Mononuclear cell (primary cell): Measurements from ENCODE around the gene TRIM43B. TPM values are rescaled to one million over a fixed set of nuclear protein-coding genes. Genes with fewer than 3 reads are reported as not detected.
"Not testable (repeated sequence)": the region's sequence is repeated elsewhere in the genome, so short reads cannot be mapped to it uniquely, and the experiment has no call there.

Experiments
- H3K27me3 ChIP-seq: 2 replicates; pipeline ENCODE4 v1.6.0; 2011; ENCODE audit warnings: low read length, control low read depth; ENCODE audit not compliant: insufficient read depth
- H3K4me1 ChIP-seq: 2 replicates; pipeline ENCODE4 v1.5.1; 2011; ENCODE audit warnings: mild to moderate bottlenecking, low read length, control low read depth; ENCODE audit not compliant: insufficient read depth
- H3K4me3 ChIP-seq: 2 replicates; pipeline ENCODE4 v1.5.1; 2011; ENCODE audit warnings: mild to moderate bottlenecking, low read length, moderate library complexity
- H3K9me3 ChIP-seq: 2 replicates; pipeline ENCODE4 v1.5.1; 2011; ENCODE audit warnings: low read depth, mild to moderate bottlenecking, control low read depth, low read length
- total RNA-seq: library from RNA; depleted of rRNA; stranded (reverse); fragments of >200 nt; gene quantifications from one replicate; pipeline ENCODE4 v1.2.3, GENCODE V29; 2012

TRIM43B gene
- total RNA-seq: not detected

DNA sequence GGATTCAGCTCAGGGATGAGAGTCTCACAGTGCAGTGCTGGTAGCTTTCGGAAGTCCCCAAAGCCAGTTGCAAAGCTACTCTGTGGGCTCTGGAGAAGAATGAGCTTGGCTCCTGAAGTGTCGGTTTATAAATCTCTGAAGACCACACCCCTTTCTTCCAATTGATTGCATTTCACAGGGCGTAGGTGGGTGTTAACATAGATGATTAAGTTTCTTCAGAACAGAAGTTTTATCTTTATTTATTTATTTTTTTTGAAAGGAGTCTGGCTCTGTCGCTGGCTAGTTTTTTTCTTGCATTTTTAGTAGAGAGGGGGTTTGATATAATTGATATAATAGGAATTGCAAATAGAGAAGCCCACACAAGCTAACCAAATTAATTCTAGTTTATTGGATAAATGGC lies at the start of gene TRIM43B:
TSS of gene TRIM43B (minus strand) at position 101 of the 400 bp plus-strand sequence. CDS start 2,040 bp downstream, outside the sequence.
- H3K4me3 ChIP-seq, H3K4me1 ChIP-seq, H3K27me3 ChIP-seq, H3K9me3 ChIP-seq: not testable (repeated sequence)

DNA sequence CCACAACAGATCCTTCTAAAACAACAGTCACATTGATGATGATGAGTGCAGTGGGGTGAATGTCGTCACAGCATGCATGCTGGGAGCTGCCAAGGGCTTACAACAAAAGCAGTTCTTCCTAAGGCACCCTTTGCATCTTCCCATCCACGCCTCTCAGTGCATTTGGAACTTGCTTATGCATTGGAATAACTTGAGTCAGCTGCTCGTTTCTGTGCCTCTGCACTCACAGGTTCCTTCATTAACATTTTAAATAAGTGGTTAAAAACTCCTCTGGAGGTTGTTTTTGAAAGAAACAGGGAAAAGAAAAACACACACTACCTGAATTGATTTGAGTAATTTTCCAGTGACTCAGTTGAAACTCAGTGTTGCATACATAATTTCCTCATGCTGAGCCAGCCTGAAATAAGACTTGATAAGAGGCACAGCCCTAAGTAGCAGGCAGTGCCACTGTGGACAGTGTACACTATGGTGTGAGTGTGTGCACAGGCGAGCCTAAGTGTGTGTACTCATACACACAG lies 46.8 kb upstream of the TRIM43B start:
- Histone ChIP-seq H3K9me3 (no peaks in the 10 kb centered on the region), H3K27me3 (no peaks in the 10 kb centered on the region), H3K4me3 (no peak overlapping the region), H3K4me1 (peaks cover 6% of the 10 kb centered on the region)

DNA sequence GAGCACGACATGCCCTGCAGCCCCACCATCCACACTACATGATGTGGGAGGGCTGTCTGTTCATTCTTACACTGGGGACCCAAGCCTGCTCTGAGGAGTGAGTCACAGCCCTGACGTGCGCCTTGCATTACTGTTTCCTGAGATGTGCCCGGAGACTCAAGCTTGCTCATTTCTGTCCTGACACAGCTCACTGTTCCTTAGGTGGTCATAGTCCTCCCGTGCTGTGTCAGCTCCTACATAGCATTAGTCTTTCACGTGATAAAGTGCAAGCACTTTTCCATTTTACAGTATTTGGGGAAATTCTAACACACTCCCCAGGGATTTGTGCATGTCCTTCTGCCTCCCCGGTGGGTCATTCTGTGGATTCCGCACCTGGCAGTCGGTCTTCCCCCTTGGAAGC lies 46.2 kb upstream of the TRIM43B start:
- no peaks in the 10 kb centered on the region for H3K27me3 ChIP-seq
- H3K9me3 ChIP-seq: no peaks in the 10 kb centered on the region
- H3K4me1 ChIP-seq: peaks cover 10% of the 10 kb centered on the region
- H3K4me3 ChIP-seq: no peak overlapping the region

DNA sequence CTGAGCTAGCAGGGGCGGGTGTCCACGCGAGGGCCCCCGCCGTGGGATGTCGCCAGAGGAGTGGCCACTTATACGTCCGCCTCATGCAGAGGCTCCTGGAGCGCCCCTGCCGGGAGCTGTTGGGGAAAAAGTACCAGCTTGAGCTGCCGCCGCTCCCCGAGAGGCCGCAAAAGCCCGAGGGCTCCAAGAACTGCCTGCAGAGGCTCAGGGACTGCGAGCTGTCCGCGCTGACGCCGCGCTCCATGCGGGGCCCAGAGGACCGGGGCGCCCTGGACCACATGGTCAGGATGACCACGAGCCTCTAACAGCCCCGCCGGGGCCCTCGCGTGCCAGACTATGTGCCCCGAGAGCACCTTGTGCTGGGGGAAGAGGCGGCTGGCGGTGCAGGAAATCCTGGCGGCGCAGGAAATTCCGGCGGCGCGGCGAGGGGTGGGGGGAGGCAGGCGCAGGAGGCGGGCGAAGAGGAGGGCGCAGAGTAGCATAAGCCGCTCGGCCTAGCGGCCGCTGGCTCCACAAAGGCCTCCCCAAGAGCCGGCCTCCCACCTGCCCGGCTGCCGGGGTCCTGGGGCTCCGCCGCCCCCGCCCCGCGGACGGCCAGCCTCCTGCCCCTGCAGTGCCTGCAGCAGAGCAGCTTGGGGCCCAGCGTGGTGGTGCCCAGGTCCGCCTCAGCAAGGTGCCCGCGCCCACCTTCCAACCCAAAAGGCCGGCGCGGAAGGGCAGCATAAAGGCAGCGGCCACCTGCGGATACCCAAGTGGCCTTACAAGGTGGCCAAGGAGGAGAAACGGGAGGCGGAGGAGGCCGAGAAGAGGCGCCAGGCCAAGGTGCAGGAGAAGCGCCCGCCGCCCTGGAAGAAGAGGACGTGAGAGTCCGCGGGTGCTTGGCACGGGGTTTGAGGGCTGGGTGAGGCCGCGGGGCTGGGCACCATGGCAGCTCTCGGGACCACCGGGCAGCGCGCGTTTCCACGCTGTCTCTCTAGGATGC lies 42.1 kb upstream of the TRIM43B start:
- H3K4me1 ChIP-seq: peaks cover 10% of the 10 kb centered on the region
- H3K4me3 ChIP-seq: peak overlapping the region; percentile 43
- H3K9me3 ChIP-seq: no peaks in the 10 kb centered on the region
- H3K27me3 ChIP-seq: no peaks in the 10 kb centered on the region

DNA sequence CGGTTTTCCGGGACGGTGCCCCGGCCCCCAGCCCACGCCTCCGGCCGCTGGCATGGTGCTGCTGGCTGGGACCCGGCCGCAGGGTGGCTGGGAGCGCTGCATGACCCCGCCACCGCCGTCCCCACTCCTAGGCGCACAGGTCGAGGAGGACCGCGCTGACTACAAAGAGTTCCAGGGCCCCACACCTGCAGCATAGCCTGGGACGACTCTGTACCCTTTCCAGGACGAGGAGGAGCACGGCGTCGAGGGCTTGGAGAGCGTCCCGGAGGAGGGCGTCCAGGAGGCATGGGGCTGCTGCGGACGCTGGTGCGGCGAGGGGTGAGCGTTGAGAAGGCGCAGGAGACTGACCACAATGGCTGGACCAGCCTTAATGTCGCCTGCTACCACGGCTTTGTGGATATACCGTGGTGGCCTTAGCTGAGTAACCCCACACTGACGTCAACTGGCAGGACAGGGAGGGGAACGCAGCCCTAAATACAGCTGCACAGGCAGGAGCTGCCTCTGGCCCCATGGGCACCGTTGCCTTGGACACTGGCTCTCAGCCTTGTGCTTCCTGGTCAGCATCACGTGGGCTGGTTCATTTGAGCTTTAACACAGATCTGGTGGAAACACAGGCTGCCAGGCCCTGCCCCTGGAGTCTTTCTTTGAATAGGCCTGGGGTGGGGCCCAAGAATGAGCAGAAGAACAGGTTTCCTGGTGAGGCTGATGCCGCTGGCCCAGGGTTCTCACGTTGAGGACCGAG lies 40.9 kb upstream of the TRIM43B start:
- H3K4me1 ChIP-seq: peaks cover 10% of the 10 kb centered on the region
- no peak overlapping the region for H3K4me3 ChIP-seq
- no peaks in the 10 kb centered on the region for H3K9me3 ChIP-seq
- no peaks in the 10 kb centered on the region for H3K27me3 ChIP-seq

DNA sequence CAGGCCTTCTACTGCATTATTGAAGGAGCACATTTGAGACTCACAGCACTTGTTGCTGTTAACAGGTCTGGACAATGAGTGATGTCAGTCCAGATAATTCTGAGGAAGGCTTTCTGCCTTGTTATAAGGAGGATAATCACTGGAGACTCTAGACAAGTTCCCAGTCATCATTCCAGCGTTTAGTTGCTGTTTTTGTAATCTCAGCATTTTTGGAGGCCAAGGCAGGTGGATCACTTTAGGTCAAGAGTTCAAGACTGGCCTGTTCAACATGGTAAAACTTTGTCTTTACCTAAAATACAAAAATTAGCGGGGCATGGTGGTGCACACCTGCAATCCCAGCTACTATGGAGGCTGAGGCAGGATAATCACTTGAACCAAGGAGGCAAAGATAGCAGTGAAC lies 39.6 kb upstream of the TRIM43B start:
- H3K27me3 ChIP-seq: no peaks in the 10 kb centered on the region
- no peaks in the 10 kb centered on the region for H3K9me3 ChIP-seq
- H3K4me3 ChIP-seq: no peak overlapping the region
- peaks cover 10% of the 10 kb centered on the region for H3K4me1 ChIP-seq

DNA sequence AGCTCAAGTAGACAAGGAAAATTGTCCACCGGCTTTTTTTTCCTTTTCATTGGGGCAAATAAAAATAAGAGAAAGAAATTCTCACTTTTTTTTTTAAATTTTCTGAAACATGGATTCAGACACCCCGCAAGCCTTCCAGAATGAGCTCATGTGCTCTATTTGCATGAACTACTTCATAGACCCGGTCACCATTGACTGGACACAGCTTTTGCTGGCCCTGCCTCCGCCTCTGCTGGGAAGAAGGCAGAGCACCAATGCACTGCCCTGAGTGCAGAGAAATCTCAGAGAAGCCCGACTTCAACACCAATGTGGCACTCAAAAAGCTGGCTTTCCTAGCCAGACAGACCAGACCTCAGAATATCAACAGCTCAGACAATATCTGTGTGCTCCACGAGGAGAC lies 30.2 kb upstream of the TRIM43B start:
- Histone ChIP-seq H3K4me3 (no peak overlapping the region), H3K4me1 (no peaks in the 10 kb centered on the region), H3K27me3 (no peaks in the 10 kb centered on the region), H3K9me3 (no peaks in the 10 kb centered on the region)

DNA sequence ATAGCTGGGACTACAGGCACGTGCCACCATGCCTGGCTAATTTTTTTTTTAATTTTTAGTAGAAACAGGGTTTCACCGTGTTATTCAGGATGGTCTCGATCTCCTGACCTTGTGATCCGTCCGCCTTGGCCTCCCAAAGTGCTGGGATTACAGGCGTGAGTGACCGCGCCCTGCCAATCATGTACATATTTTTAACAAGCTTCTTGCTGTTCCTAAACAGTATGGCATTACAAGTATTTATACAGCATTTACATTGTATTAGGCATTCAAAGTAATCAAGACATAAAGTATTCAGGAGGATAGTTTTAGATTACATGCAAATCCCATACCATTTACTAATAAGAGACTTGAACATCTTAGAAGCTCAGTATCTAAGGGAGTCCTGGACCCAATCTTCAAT lies 29.7 kb upstream of the TRIM43B start:
- H3K27me3 ChIP-seq, H3K4me3 ChIP-seq, H3K9me3 ChIP-seq, H3K4me1 ChIP-seq: not testable (repeated sequence)

DNA sequence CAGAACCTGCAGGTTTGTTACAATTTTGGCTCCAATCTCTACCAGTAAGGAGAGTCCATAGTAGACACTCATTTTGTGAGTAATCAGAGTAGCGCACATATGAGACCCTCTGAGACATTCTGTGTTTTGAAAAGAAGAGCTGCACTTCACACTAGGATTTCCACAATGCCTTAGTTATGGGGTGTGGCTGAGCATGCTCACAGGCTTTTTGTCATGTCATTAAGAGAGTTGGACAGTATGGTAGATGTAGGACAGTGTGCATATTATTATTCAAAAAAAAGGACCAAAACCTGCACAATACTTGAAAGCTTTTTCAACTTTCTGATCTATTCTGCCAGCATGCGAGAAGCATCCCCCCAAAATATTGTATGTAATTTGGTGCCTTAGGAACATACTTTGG lies 24.9 kb upstream of the TRIM43B start:
- no peaks in the 10 kb centered on the region for H3K4me1 ChIP-seq
- no peaks in the 10 kb centered on the region for H3K27me3 ChIP-seq
- H3K9me3 ChIP-seq: no peaks in the 10 kb centered on the region
- no peak overlapping the region for H3K4me3 ChIP-seq

DNA sequence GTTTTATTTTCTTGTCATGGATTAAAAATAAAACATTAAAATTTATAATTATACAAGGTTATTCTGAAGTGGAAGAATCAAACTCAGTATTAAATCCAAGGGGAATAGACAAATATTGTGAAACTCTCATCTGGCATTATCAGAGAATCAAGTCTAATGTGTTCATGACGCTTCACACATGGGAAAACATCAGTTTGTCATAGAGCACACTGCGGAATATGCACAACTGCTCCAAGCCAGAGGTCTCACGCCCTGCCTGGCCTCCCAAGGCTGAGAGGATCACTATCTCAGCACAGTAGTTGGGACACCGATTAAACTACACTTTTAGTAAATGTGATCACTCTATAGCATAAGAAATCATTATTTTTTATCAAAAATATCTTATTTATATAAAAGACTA lies 20.7 kb upstream of the TRIM43B start:
- Histone ChIP-seq H3K27me3 (no peaks in the 10 kb centered on the region), H3K4me3 (no peak overlapping the region), H3K4me1 (no peaks in the 10 kb centered on the region), H3K9me3 (no peaks in the 10 kb centered on the region)

DNA sequence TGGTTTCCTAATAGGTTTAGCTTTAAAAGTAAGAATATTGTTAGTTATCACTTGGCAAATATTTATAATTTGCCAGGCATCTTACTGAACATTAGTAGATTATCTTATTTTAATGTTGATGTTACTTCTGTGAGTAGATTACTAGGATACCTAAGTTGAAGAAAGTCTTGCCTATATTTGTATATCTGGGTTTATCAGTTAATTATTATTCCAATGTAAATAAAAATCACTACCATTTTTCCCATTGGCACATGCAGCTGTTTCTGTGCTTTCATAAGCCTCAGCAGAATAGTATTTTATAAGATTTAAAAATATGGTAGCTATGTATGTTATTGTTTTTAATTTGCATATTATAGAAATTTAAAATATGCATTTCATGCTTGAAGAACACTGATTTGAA lies 16.3 kb upstream of the TRIM43B start:
- H3K4me1 ChIP-seq: no peaks in the 10 kb centered on the region
- H3K27me3 ChIP-seq: no peaks in the 10 kb centered on the region
- H3K4me3 ChIP-seq: no peak overlapping the region
- no peaks in the 10 kb centered on the region for H3K9me3 ChIP-seq

DNA sequence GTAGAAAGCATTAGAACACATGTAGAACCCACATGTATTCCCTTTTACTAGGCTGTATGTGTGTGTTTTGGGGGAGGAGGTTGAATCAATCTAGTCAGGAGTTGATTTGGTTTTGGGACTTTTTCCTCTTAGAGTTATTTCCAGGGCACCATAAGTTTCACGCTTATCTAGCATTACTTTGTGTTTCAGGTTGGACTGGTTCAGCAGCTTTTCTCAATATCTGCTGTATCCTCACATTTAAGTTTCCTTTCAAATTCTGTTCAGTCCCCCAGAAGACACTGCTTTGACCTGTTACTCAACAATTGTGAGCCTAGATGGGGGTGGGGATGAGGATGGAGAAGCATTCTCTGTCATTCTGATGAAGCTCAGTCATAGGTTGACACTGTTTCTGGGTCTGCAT lies 7.5 kb upstream of the TRIM43B start:
- H3K9me3 ChIP-seq, H3K27me3 ChIP-seq, H3K4me1 ChIP-seq, H3K4me3 ChIP-seq: not testable (repeated sequence)

DNA sequence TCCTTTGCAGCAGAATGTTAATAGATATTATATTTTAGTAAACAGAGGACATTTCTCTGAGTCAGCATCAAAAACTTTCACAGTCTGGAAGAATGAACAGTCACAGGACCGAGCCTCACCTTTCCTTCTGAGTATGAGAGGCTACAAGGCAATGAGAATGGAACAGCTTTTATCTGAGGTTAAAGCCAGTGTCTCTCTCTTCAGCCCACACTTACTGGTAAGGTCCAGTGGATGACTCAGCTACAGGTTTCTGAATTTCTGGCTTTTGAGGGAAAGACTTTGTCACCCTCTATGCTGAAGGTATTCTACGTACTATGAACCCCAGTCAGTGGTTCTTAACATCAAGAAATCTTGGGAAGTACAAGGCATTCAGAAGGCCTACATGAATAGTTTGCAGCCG lies 9.5 kb downstream of the TRIM43B start:
- not testable (repeated sequence) for H3K27me3 ChIP-seq, H3K4me3 ChIP-seq, H3K4me1 ChIP-seq, H3K9me3 ChIP-seq

DNA sequence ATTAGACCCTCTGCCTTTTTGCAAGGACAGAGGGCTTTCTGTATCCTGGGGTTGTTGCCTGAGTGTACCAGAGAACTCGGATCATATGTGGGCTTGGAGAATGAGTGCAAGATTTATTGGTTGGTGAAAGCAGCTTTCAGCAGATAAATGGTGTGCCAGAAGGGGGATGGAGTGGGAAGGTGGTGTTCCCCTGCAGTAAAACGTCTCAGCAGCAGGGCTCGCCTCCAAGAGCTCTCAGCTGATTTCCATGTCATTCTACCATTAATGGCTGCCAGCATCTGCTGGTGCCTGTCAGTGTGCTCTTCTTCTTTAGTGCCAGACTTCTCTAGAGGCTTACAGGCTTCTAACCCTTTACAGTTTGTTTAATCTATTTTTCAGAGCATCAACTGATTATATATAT lies 16.6 kb downstream of the TRIM43B start:
- H3K9me3 ChIP-seq, H3K27me3 ChIP-seq, H3K4me1 ChIP-seq, H3K4me3 ChIP-seq: not testable (repeated sequence)

DNA sequence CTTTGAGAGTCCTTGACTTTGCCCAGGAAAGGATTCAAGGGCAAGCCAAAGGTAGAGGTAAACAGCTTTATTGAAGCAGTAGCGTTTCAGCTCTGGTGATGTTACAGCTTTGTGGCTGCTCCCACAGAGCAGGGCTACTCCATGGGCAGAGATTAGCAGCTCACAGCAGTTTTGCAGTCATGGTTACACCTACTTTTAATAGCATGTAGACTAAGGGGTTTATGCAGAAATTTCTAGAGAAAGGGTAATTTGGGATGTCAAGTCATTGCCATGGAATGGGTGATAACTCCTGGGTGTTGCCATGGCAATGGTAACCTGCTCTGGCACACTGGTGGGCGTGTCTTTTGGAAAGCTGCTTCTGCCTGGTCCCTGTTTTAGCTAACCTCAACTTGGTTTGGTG lies 18.0 kb downstream of the TRIM43B start:
- H3K4me3 ChIP-seq, H3K9me3 ChIP-seq, H3K4me1 ChIP-seq, H3K27me3 ChIP-seq: not testable (repeated sequence)
